Naive thymus-derived CD4-positive, alpha-beta T cell (primary cell): ENCODE results near the gene F13B. TPM values are rescaled to one million over a fixed set of nuclear protein-coding genes. Genes with fewer than 3 reads are reported as not detected.

Source experiments
- ATAC-seq: fragments of 150-1000 bp; cut with Tn5 transposase; 2 replicates; pipeline ENCODE4 v1.10.0; 2021; ENCODE audit warnings: mild to moderate bottlenecking, moderate library complexity
- CTCF ChIA-PET: fragments of 350-600 bp; sonication (Branson Sonifier 250); formaldehyde crosslinking; loops from one replicate; lab custom pipeline; 2021; ENCODE audit warnings: antibody characterized with exemption; lab: Charles Lee
- POLR2A ChIA-PET: fragments of 350-600 bp; sonication (Branson Sonifier 250); formaldehyde crosslinking; loops from one replicate; lab custom pipeline; 2021; ENCODE audit warnings: antibody characterized with exemption, inconsistent platforms; lab: Charles Lee
- DNase-seq, 9 donors: peaks; one replicate each; pipeline versions ENCODE4 v3.0.0 to v3.0.0-alpha.2; 2020 to 2022; ENCODE audit warnings: mixed read lengths in 1 of 9
- H3K27ac ChIP-seq: one replicate; pipeline ENCODE4 v1.7.0; 2013; ENCODE audit warnings: mild to moderate bottlenecking, low read depth, low read length, moderate library complexity
- H3K27me3 ChIP-seq, 2 donors: one replicate each; pipeline ENCODE4 v1.7.0; 2013; ENCODE audit warnings: low read length in 2 of 2, mild to moderate bottlenecking in 2 of 2, moderate library complexity in 2 of 2; ENCODE audit not compliant: control insufficient read depth in 2 of 2, insufficient read depth in 2 of 2
- H3K36me3 ChIP-seq, 3 experiments: 1 replicate in 2 of 3; 2 replicates in 1 of 3; pipeline ENCODE4 v1.7.0; 2013; ENCODE audit warnings: low read length in 3 of 3, mild to moderate bottlenecking in 3 of 3, moderate library complexity in 1 of 3; ENCODE audit not compliant: insufficient read depth in 3 of 3, control insufficient read depth in 2 of 3
- H3K4me1 ChIP-seq, 2 donors: one replicate each; pipeline ENCODE4 v1.7.0; 2013; ENCODE audit warnings: low read length in 2 of 2, mild to moderate bottlenecking in 2 of 2, moderate library complexity in 1 of 2; ENCODE audit not compliant: control insufficient read depth in 2 of 2, insufficient read depth in 2 of 2
- H3K4me3 ChIP-seq: 2 replicates; pipeline ENCODE4 v1.7.0; 2013; ENCODE audit warnings: mild to moderate bottlenecking, low read length
- H3K9me3 ChIP-seq, 3 experiments: 1 replicate in 2 of 3; 2 replicates in 1 of 3; pipeline ENCODE4 v1.7.0; 2013; ENCODE audit warnings: low read length in 3 of 3; ENCODE audit not compliant: control insufficient read depth in 2 of 3
- H3K27ac Mint-ChIP-seq, 9 donors: one replicate each; pipeline ENCODE4 v1.8.0; 2020 to 2022; ENCODE audit warnings: mixed read lengths in 9 of 9, mild to moderate bottlenecking in 8 of 9, moderate library complexity in 5 of 9, inconsistent platforms in 2 of 9
- H3K27me3 Mint-ChIP-seq, 5 donors: one replicate each; pipeline ENCODE4 v1.8.0; 2021 to 2022; ENCODE audit warnings: mixed read lengths in 5 of 5, mild to moderate bottlenecking in 1 of 5
- H3K36me3 Mint-ChIP-seq, 5 donors: one replicate each; pipeline ENCODE4 v1.8.0; 2020 to 2022; ENCODE audit warnings: mixed read lengths in 5 of 5, mild to moderate bottlenecking in 3 of 5, inconsistent platforms in 1 of 5
- H3K4me1 Mint-ChIP-seq, 7 donors: one replicate each; pipeline ENCODE4 v1.8.0; 2020 to 2022; ENCODE audit warnings: mixed read lengths in 7 of 7, mild to moderate bottlenecking in 3 of 7, inconsistent platforms in 1 of 7
- H3K4me3 Mint-ChIP-seq, 10 donors: one replicate each; pipeline ENCODE4 v1.8.0; 2020 to 2022; ENCODE audit warnings: mild to moderate bottlenecking in 10 of 10, mixed read lengths in 10 of 10, moderate library complexity in 6 of 10, inconsistent platforms in 2 of 10
- H3K9me3 Mint-ChIP-seq, 11 donors: one replicate each; pipeline ENCODE4 v1.8.0; 2020 to 2022; ENCODE audit warnings: mixed read lengths in 11 of 11, mild to moderate bottlenecking in 4 of 11, inconsistent platforms in 1 of 11, moderate library complexity in 1 of 11
- intact Hi-C, 2 donors: fragments of 100-400 bp; cut with micrococcal nuclease; formaldehyde crosslinking; loops; one replicate each; pipeline ENCODE4 v1.15.1; 2023
- polyA plus RNA-seq, 2 donors: library from polyadenylated mRNA; unstranded; fragments of 300-500 nt; fragmentation: Illumina TruSeq; gene quantifications; one replicate each; pipeline ENCODE4 v1.2.3, GENCODE V29; 2021
- total RNA-seq, 6 experiments: library from RNA in 5 of 6; stranded (reverse) in 5 of 6; gene quantifications; 1 replicate in 5 of 6; 2 replicates in 1 of 6; pipeline ENCODE4 v1.2.3 and lab custom pipeline; 2021 to 2026

F13B gene
- total RNA-seq (not detected), polyA plus RNA-seq (not detected), total RNA-seq (lab: John Stamatoyannopoulos, UW) (not detected)

DNA sequence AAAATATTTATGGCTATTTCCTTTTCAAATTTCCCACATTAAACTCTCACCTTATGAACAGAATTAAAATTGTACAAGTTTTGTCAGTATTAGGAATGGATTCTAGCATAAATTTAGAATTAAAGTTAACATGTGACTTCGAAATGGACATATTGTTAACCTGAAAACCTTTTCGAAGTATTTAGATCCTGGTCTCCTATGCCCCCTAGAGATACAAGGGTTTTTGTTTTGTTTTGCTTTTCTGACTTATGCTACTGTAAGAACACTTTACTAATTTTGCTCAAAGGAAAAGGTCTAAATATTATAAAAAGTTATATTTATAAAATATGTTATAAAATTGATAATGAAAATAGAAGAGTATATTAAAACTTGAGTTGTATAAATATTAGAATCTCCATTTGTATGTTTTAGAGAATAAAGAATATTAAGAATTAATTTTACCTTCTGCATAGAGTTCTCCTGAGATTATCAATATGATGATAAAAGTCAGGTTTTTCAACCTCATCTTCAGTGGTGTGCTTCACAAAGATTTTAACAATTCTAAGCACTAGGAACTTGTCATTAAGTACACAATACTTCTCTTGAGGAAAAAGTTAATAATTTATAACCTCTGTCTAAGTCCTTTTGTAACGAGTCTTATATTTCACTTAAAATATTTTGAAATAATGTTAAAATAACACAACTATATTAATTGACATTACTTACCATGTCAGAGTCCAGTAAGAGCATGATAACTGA, at the start of gene F13B:
Gene F13B (minus strand): TSS at position 542 of the 738 bp plus-strand sequence. CDS start 37 bp downstream, at position 505.
- CTCF ChIA-PET: no interaction called here
- intact Hi-C loops: no loop called here
- no peak within 1 kb of the TSS for H3K27ac Mint-ChIP-seq
- no peak within 1 kb of the TSS for H3K4me3 ChIP-seq
- H3K4me3 Mint-ChIP-seq: no peak within 1 kb of the TSS
- H3K36me3 Mint-ChIP-seq: no peaks in the 10 kb centered on the region
- no peaks in the 10 kb centered on the region for H3K9me3 ChIP-seq
- no peaks in the 10 kb centered on the region for H3K4me1 ChIP-seq
- H3K4me1 Mint-ChIP-seq: no peaks in the 10 kb centered on the region
- H3K27ac ChIP-seq: no peak within 1 kb of the TSS
- DNase-seq: no peak
- no peaks in the 10 kb centered on the region for H3K27me3 ChIP-seq
- H3K27me3 Mint-ChIP-seq: peaks cover 3 to 11% (median 4%) of the 10 kb centered on the region in 5 donors
- H3K36me3 ChIP-seq: no peaks in the 10 kb centered on the region
- peaks cover 0 to 15% (median 3%) of the 10 kb centered on the region in 11 donors for H3K9me3 Mint-ChIP-seq
- ATAC-seq: no peak
- POLR2A ChIA-PET: no interaction called here

DNA sequence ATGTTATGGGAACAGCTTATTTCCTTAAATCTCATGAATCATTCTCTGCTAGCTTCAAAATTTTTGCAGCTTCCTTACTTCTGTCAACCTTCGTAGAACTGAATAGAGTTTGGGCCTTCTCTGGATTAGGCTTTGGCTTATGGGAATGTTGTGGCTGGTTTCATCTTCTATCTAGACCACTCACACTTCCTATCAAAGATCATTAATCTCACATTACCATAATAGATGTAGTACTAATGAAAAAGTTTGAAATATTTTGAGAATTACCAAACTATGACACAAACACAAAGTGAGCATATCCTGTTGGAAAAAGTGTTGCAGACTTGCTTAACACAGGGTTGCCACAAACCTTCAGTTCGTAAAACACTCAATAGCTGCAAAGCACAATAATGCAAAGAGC, 49.1 kb upstream of the F13B start:
- DNase-seq (no peak), ATAC-seq (no peak)
- POLR2A ChIA-PET: no interaction called here
- H3K36me3 ChIP-seq: no peaks in the 10 kb centered on the region
- intact Hi-C loops: no loop called here
- no peaks in the 10 kb centered on the region for H3K4me1 ChIP-seq
- H3K4me1 Mint-ChIP-seq: peaks cover 0 to 16% (median 0%) of the 10 kb centered on the region in 7 donors
- H3K36me3 Mint-ChIP-seq: peaks cover 0 to 52% (median 0%) of the 10 kb centered on the region in 5 donors
- CTCF ChIA-PET: interaction anchor here (0.7 kb wide), 1 partner anchor 14 kb away, joined by 3 read pairs; no protein-coding TSS in a partner anchor
- H3K9me3 Mint-ChIP-seq: peaks cover 0 to 5% (median 0%) of the 10 kb centered on the region in 11 donors
- no peak overlapping the region for H3K4me3 ChIP-seq
- no peak overlapping the region for H3K27ac ChIP-seq
- no peaks in the 10 kb centered on the region for H3K27me3 Mint-ChIP-seq
- H3K4me3 Mint-ChIP-seq: no peak overlapping the region
- H3K27me3 ChIP-seq: no peaks in the 10 kb centered on the region
- no peak overlapping the region for H3K27ac Mint-ChIP-seq
- no peaks in the 10 kb centered on the region for H3K9me3 ChIP-seq

DNA sequence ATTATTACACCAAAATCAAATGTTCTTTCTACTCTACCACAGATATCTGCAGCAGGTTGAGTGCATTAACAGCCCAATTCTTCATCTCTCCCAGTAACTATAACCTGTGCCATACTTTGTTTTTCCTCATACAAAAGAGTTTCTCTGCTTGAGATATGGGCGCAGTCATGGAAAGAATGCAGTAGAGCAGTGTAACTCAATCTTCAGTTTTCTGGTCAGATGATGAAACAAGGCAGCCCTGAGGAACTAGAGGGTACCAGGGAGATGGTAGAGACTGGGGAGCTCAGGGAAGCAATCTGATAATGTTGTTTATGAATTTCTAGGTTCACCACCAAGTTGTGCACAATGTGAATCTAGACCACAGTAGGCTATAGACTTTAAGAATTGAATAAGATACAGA, 39.8 kb upstream of the F13B start:
- Mint-ChIP-seq H3K27ac (no peak overlapping the region), H3K9me3 (peaks cover 0 to under 1% (median 0%) of the 10 kb centered on the region in 11 donors), H3K36me3 (peaks cover 0 to 74% (median 0%) of the 10 kb centered on the region in 5 donors), H3K4me1 (peaks cover 0 to 22% (median 16%) of the 10 kb centered on the region in 7 donors), H3K27me3 (no peaks in the 10 kb centered on the region), H3K4me3 (no peak overlapping the region)
- no peaks in the 10 kb centered on the region for H3K36me3 ChIP-seq
- no peaks in the 10 kb centered on the region for H3K27me3 ChIP-seq
- CTCF ChIA-PET: no interaction called here
- no peak overlapping the region for H3K27ac ChIP-seq
- no peaks in the 10 kb centered on the region for H3K9me3 ChIP-seq
- ATAC-seq (no peak), DNase-seq (no peak)
- H3K4me1 ChIP-seq: no peaks in the 10 kb centered on the region
- no peak overlapping the region for H3K4me3 ChIP-seq
- POLR2A ChIA-PET: no interaction called here
- intact Hi-C loops: no loop called here

GRCh38 chr1:197103300-197103699, 36.2 kb upstream of the F13B start:
- intact Hi-C loops: no loop called here
- no peaks in the 10 kb centered on the region for H3K36me3 ChIP-seq
- H3K27ac ChIP-seq: no peak overlapping the region
- H3K4me3 Mint-ChIP-seq: peak overlapping the region in 5 of 10 donors; percentile 10 to 65 (median 60)
- DNase-seq: no peak
- H3K27me3 ChIP-seq: no peaks in the 10 kb centered on the region
- ATAC-seq: no peak
- H3K4me1 Mint-ChIP-seq: peaks cover 7 to 48% (median 38%) of the 10 kb centered on the region in 7 donors
- H3K4me3 ChIP-seq: no peak overlapping the region
- POLR2A ChIA-PET: no interaction called here
- peaks cover 0 to 66% (median 0%) of the 10 kb centered on the region in 5 donors for H3K36me3 Mint-ChIP-seq
- no peaks in the 10 kb centered on the region for H3K27me3 Mint-ChIP-seq
- no peaks in the 10 kb centered on the region for H3K9me3 ChIP-seq
- no peaks in the 10 kb centered on the region for H3K4me1 ChIP-seq
- H3K9me3 Mint-ChIP-seq: no peaks in the 10 kb centered on the region
- CTCF ChIA-PET: no interaction called here
- peak overlapping the region in 1 of 9 donors; percentile 25 for H3K27ac Mint-ChIP-seq

DNA sequence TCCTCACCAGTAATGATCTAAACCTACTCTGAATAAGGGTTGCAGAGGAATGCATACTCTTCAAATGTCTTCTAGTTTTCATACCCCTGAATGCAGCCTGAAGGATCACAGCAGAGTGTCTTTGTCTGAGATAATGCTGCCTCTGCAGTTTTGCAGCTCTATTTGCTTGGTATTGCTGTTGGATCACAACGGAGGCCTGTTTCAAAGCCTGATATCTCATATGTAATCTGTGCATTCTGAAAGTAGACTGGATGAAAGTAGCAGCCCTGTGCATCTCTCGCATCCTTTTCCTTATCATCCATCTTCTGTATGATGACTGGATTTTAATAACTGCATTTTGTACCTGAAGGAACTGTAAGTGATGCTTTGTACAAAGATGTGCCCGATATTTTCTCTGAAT, 34.9 kb upstream of the F13B start:
- Histone ChIP-seq H3K4me3 (no peak overlapping the region), H3K36me3 (no peaks in the 10 kb centered on the region), H3K4me1 (no peaks in the 10 kb centered on the region), H3K27me3 (no peaks in the 10 kb centered on the region), H3K27ac (no peak overlapping the region), H3K9me3 (no peaks in the 10 kb centered on the region)
- ATAC-seq (no peak), DNase-seq (no peak)
- Mint-ChIP-seq H3K27ac (peak overlapping the region in 4 of 9 donors; percentile 8 to 48 (median 17)), H3K4me3 (peak overlapping the region in 6 of 10 donors; percentile 7 to 66 (median 56)), H3K4me1 (peaks cover 7 to 48% (median 38%) of the 10 kb centered on the region in 7 donors), H3K27me3 (no peaks in the 10 kb centered on the region), H3K36me3 (peaks cover 0 to 59% (median 0%) of the 10 kb centered on the region in 5 donors), H3K9me3 (no peaks in the 10 kb centered on the region)
- ChIA-PET POLR2A (no interaction called here), CTCF (no interaction called here)
- intact Hi-C loops: no loop called here

DNA sequence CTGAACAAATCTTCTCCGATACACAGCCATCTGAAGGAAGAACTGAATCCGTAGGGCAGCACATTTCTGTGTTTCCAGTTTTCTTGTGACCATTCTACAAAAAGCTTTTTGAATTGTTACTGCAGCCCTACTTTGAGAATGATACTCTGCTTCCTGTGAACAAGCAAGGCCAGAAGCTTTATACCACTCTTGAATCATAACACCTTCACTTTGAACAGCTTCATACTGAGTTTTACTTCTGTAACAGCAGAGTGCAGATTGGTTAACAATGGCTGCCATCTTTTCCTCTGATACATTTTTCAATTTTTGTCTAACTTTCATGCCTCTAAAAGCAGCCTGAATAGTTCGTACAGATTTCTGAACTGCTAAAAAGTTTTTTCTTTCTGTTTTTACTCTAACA, 33.6 kb upstream of the F13B start:
- DNase-seq (peak in 5 of 9 donors; percentile 2 to 19 (median 17)), ATAC-seq (no peak)
- Mint-ChIP-seq H3K36me3 (peaks cover 0 to 48% (median 0%) of the 10 kb centered on the region in 5 donors), H3K27me3 (no peaks in the 10 kb centered on the region), H3K9me3 (no peaks in the 10 kb centered on the region), H3K4me3 (peak overlapping the region in 9 of 10 donors; percentile 21 to 75 (median 60)), H3K27ac (peak overlapping the region in 8 of 9 donors; percentile 32 to 82 (median 64)), H3K4me1 (peaks cover 7 to 48% (median 38%) of the 10 kb centered on the region in 7 donors)
- Histone ChIP-seq H3K9me3 (no peaks in the 10 kb centered on the region), H3K4me1 (no peaks in the 10 kb centered on the region), H3K27ac (no peak overlapping the region), H3K36me3 (no peaks in the 10 kb centered on the region), H3K27me3 (no peaks in the 10 kb centered on the region), H3K4me3 (no peak overlapping the region)
- POLR2A ChIA-PET: no interaction called here
- CTCF ChIA-PET: no interaction called here
- intact Hi-C loops: loop anchor here in 1 of 2 donors (1.0 kb wide), 1 partner anchor 8 kb away; no protein-coding TSS in a partner anchor
